ENCODE data around the gene MARCHF11. TPM values are rescaled to one million over a fixed set of nuclear protein-coding genes. Genes with fewer than 3 reads are reported as not detected.

Gene MARCHF11
- polyA plus RNA-seq, 1 experiment = not detected

GRCh38 chr5:16143361-16144049, 36.1 kb downstream of the MARCHF11 start:
- POLR2A ChIA-PET = no interaction called here
- no peak for TF ChIP-seq CTCF (IDR thresholded peaks at IDR 0.05; ENCODE audit: low read depth, low read length)
- Histone ChIP-seq H3K27ac (ENCODE audit: low read depth, low read length) (no peak overlapping the region), H3K4me3 (ENCODE audit: low read depth, low read length) (no peak overlapping the region), H3K9me3 (ENCODE audit: control insufficient read depth, insufficient read depth, low read length) (no peaks in the 10 kb centered on the region), H3K27me3 (ENCODE audit: control insufficient read depth, insufficient read depth, low read length) (no peaks in the 10 kb centered on the region)
- DNase-seq (ENCODE audit: low read depth, low spot score) = no peak
- CTCF ChIA-PET = no interaction called here

GRCh38 chr5:16140944-16141343, 38.6 kb downstream of the MARCHF11 start:
- DNase-seq (ENCODE audit: low read depth, low spot score) = no peak
- H3K4me3 ChIP-seq (ENCODE audit: low read depth, low read length) = no peak overlapping the region
- H3K27ac ChIP-seq (ENCODE audit: low read depth, low read length) = no peak overlapping the region
- ChIA-PET POLR2A (no interaction called here), CTCF (no interaction called here)
- TF ChIP-seq CTCF (IDR thresholded peaks at IDR 0.05; ENCODE audit: low read depth, low read length) = no peak
- no peaks in the 10 kb centered on the region for H3K27me3 ChIP-seq (ENCODE audit: control insufficient read depth, insufficient read depth, low read length)
- H3K9me3 ChIP-seq (ENCODE audit: control insufficient read depth, insufficient read depth, low read length) = no peaks in the 10 kb centered on the region

- POLR2A ChIA-PET = no interaction called here
- Histone ChIP-seq H3K9me3 (ENCODE audit: control insufficient read depth, insufficient read depth, low read length) (no peaks in the 10 kb centered on the region), H3K4me3 (ENCODE audit: low read depth, low read length) (no peak overlapping the region), H3K27ac (ENCODE audit: low read depth, low read length) (no peak overlapping the region), H3K27me3 (ENCODE audit: control insufficient read depth, insufficient read depth, low read length) (no peaks in the 10 kb centered on the region)
- no peak for TF ChIP-seq CTCF (IDR thresholded peaks at IDR 0.05; ENCODE audit: low read depth, low read length)
- CTCF ChIA-PET = no interaction called here
- DNase-seq (ENCODE audit: low read depth, low spot score) = no peak
These were observed 39.2 kb downstream of the MARCHF11 start for GRCh38 chr5:16140417-16140816.

- Histone ChIP-seq H3K9me3 (ENCODE audit: control insufficient read depth, insufficient read depth, low read length) (no peaks in the 10 kb centered on the region), H3K27ac (ENCODE audit: low read depth, low read length) (no peak overlapping the region), H3K4me3 (ENCODE audit: low read depth, low read length) (no peak overlapping the region), H3K27me3 (ENCODE audit: control insufficient read depth, insufficient read depth, low read length) (no peaks in the 10 kb centered on the region)
- no peak for DNase-seq (ENCODE audit: low read depth, low spot score)
- no peak for TF ChIP-seq CTCF (IDR thresholded peaks at IDR 0.05; ENCODE audit: low read depth, low read length)
- CTCF ChIA-PET = interaction anchor here (1.6 kb wide), 1 partner anchor 24 kb away, joined by 4 read pairs; no protein-coding TSS in a partner anchor
- POLR2A ChIA-PET = no interaction called here
These were observed 42.4 kb downstream of the MARCHF11 start for GRCh38 chr5:16137177-16137576.

GRCh38 chr5:16135506-16135905, 44.1 kb downstream of the MARCHF11 start:
- POLR2A ChIA-PET = no interaction called here
- CTCF ChIA-PET = no interaction called here
- DNase-seq (ENCODE audit: low read depth, low spot score) = no peak
- Histone ChIP-seq H3K9me3 (ENCODE audit: control insufficient read depth, insufficient read depth, low read length) (no peaks in the 10 kb centered on the region), H3K27me3 (ENCODE audit: control insufficient read depth, insufficient read depth, low read length) (no peaks in the 10 kb centered on the region), H3K27ac (ENCODE audit: low read depth, low read length) (no peak overlapping the region), H3K4me3 (ENCODE audit: low read depth, low read length) (no peak overlapping the region)
- TF ChIP-seq CTCF (IDR thresholded peaks at IDR 0.05; ENCODE audit: low read depth, low read length) = no peak

All from AG04450 (cell line).